ENCODE data around the gene PCDHB4.

DNA sequence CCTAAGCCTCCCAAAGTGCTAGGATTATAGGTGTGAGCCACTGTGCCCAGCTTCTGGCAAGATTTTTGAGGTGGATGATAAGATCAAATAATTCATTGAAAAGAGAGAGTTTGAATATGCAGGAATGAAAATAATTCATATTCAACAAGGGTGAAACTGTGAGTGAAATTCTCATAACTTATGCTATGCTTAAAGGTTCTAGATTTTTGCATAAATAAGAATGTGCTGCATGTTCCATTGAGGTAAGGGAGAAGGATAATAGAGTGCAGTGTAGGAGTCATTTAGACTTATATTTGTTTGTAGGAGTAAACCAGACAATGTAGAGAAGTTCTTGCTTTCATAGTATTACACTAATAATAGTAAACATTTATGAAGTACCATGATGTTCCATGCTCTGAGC, 39.4 kb upstream of the PCDHB4 start:
- TF ChIP-seq, protein P1, sequence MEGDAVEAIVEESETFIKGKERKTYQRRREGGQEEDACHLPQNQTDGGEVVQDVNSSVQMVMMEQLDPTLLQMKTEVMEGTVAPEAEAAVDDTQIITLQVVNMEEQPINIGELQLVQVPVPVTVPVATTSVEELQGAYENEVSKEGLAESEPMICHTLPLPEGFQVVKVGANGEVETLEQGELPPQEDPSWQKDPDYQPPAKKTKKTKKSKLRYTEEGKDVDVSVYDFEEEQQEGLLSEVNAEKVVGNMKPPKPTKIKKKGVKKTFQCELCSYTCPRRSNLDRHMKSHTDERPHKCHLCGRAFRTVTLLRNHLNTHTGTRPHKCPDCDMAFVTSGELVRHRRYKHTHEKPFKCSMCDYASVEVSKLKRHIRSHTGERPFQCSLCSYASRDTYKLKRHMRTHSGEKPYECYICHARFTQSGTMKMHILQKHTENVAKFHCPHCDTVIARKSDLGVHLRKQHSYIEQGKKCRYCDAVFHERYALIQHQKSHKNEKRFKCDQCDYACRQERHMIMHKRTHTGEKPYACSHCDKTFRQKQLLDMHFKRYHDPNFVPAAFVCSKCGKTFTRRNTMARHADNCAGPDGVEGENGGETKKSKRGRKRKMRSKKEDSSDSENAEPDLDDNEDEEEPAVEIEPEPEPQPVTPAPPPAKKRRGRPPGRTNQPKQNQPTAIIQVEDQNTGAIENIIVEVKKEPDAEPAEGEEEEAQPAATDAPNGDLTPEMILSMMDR (IDR thresholded peaks at IDR 0.05), result no peak
- no peak for TF ChIP-seq POLR2AphosphoS5 (IDR thresholded peaks at IDR 0.05)
- TF ChIP-seq POLR2A (IDR thresholded peaks at IDR 0.05), result no peak
- TF ChIP-seq EP300 (IDR thresholded peaks at IDR 0.05), result no peak

Measured in upper lobe of left lung (tissue), 4 donors.